GM12864 (cell line): ENCODE data around the gene COL9A3.

Experiments used
- DNase-seq: peaks from one replicate; pipeline ENCODE4 v3.0.0-alpha.2; 2011; ENCODE audit warnings: low read depth
- H3K4me3 ChIP-seq: 2 replicates; pipeline ENCODE4 v1.5.1; 2011; ENCODE audit warnings: mild to moderate bottlenecking, low read depth, low read length, control low read depth
- CTCF ChIP-seq: IDR thresholded peaks from 2 replicates; pipeline ENCODE4 v1.5.1; 2011; ENCODE audit warnings: low read depth, mild to moderate bottlenecking, moderate library complexity, low read length, control low read depth, inconsistent platforms; ENCODE audit errors: missing control alignments

COL9A3 gene

GRCh38 chr20:62885896-62886708 lies 69.3 kb downstream of the COL9A3 start:
- no peak for DNase-seq
- TF ChIP-seq CTCF: no peak
- no peak overlapping the region for H3K4me3 ChIP-seq

GRCh38 chr20:62886709-62887058 lies 69.8 kb downstream of the COL9A3 start:
- no peak overlapping the region for H3K4me3 ChIP-seq
- no peak for DNase-seq
- no peak for TF ChIP-seq CTCF

GRCh38 chr20:62887152-62887859 lies 70.5 kb downstream of the COL9A3 start:
- DNase-seq: no peak
- H3K4me3 ChIP-seq: no peak overlapping the region
- no peak for TF ChIP-seq CTCF

GRCh38 chr20:62887860-62888239 lies 71.0 kb downstream of the COL9A3 start:
- H3K4me3 ChIP-seq: no peak overlapping the region
- DNase-seq: no peak
- TF ChIP-seq CTCF: no peak

GRCh38 chr20:62888406-62888805 lies 71.6 kb downstream of the COL9A3 start:
- H3K4me3 ChIP-seq: no peak overlapping the region
- no peak for DNase-seq
- no peak for TF ChIP-seq CTCF

GRCh38 chr20:62888910-62889309 lies 72.1 kb downstream of the COL9A3 start:
- no peak for DNase-seq
- no peak for TF ChIP-seq CTCF
- H3K4me3 ChIP-seq: no peak overlapping the region

- TF ChIP-seq CTCF: no peak
- H3K4me3 ChIP-seq: no peak overlapping the region
- DNase-seq: no peak
These were observed 72.6 kb downstream of the COL9A3 start for GRCh38 chr20:62889411-62889810.
